Parathyroid adenoma (tissue), 2 donors: ENCODE measurements around the gene ERFE.

Experiments
- H2AFZ ChIP-seq: fragments of 300-600 bp; sonication (generic); one replicate; pipeline ENCODE4 v1.7.0; 2017; ENCODE audit warnings: antibody characterized with exemption, mild to moderate bottlenecking
- H3K27ac ChIP-seq: fragments of 300-600 bp; sonication (generic); one replicate; pipeline ENCODE4 v1.7.0; 2017
- H3K27me3 ChIP-seq: fragments of 300-600 bp; sonication (generic); one replicate; pipeline ENCODE4 v1.7.0; 2017; ENCODE audit warnings: low read length; ENCODE audit not compliant: control insufficient read depth, insufficient read depth
- H3K36me3 ChIP-seq: fragments of 300-600 bp; sonication (generic); one replicate; pipeline ENCODE4 v1.7.0; 2017; ENCODE audit warnings: low read length; ENCODE audit not compliant: control insufficient read depth, insufficient read depth
- H3K4me1 ChIP-seq: fragments of 300-600 bp; sonication (generic); one replicate; pipeline ENCODE4 v1.7.0; 2017; ENCODE audit warnings: control low read depth
- H3K4me2 ChIP-seq: fragments of 300-600 bp; sonication (generic); one replicate; pipeline ENCODE4 v1.7.0; 2017; ENCODE audit warnings: low read length
- H3K4me3 ChIP-seq: fragments of 300-600 bp; sonication (generic); one replicate; pipeline ENCODE4 v1.7.0; 2017; ENCODE audit warnings: low read depth, low read length
- H3K79me2 ChIP-seq: fragments of 300-600 bp; sonication (generic); one replicate; pipeline ENCODE4 v1.7.0; 2017; ENCODE audit warnings: control low read depth
- H3K9ac ChIP-seq: fragments of 300-600 bp; sonication (generic); one replicate; pipeline ENCODE4 v1.7.0; 2017; ENCODE audit warnings: mild to moderate bottlenecking
- H3K9me3 ChIP-seq: fragments of 300-600 bp; sonication (generic); one replicate; pipeline ENCODE4 v1.7.0; 2017; ENCODE audit warnings: low read length; ENCODE audit not compliant: control insufficient read depth
- CTCF ChIP-seq: fragments of 300-600 bp; sonication (generic); IDR thresholded peaks from one replicate; pipeline ENCODE4 v1.7.0; 2017; ENCODE audit warnings: antibody characterized with exemption, mild to moderate bottlenecking
- donor health status: primary hyperparathyroidism.

ERFE gene

GRCh38 chr2:238140721-238141540 is 17.8 kb upstream of the ERFE start:
- Histone ChIP-seq H3K4me1 (no peaks in the 10 kb centered on the region), H3K79me2 (no peaks in the 10 kb centered on the region), H3K27ac (no peak overlapping the region), H3K36me3 (no peaks in the 10 kb centered on the region), H3K27me3 (no peaks in the 10 kb centered on the region), H3K4me2 (no peak overlapping the region), H3K4me3 (no peak overlapping the region), H3K9ac (no peak overlapping the region), H2AFZ (no peak overlapping the region), H3K9me3 (no peaks in the 10 kb centered on the region)
- TF ChIP-seq CTCF, result no peak

- no peak for TF ChIP-seq CTCF
- H3K4me3 ChIP-seq, result no peak overlapping the region
Measured at GRCh38 chr2:238141541-238142318, 17.0 kb upstream of the ERFE start.

GRCh38 chr2:238142382-238143205 is 16.2 kb upstream of the ERFE start:
- Histone ChIP-seq H3K27ac (no peak overlapping the region), H2AFZ (no peak overlapping the region), H3K27me3 (no peaks in the 10 kb centered on the region), H3K4me2 (no peak overlapping the region), H3K79me2 (no peaks in the 10 kb centered on the region), H3K9ac (no peak overlapping the region), H3K9me3 (no peaks in the 10 kb centered on the region), H3K4me3 (no peak overlapping the region), H3K36me3 (no peaks in the 10 kb centered on the region), H3K4me1 (no peaks in the 10 kb centered on the region)
- no peak for TF ChIP-seq CTCF

More at GRCh38 chr2:238141541-238142318, 17.0 kb upstream of the ERFE start:
- H3K4me1 ChIP-seq, result no peaks in the 10 kb centered on the region
- H3K9ac ChIP-seq, result no peak overlapping the region
- H3K27me3 ChIP-seq, result no peaks in the 10 kb centered on the region
- no peak overlapping the region for H2AFZ ChIP-seq
- no peaks in the 10 kb centered on the region for H3K36me3 ChIP-seq
- H3K4me2 ChIP-seq, result no peak overlapping the region
- H3K27ac ChIP-seq, result no peak overlapping the region
- H3K79me2 ChIP-seq, result no peaks in the 10 kb centered on the region
- H3K9me3 ChIP-seq, result no peaks in the 10 kb centered on the region

GRCh38 chr2:238143239-238143951 is 15.4 kb upstream of the ERFE start:
- H2AFZ ChIP-seq, result no peak overlapping the region
- H3K4me1 ChIP-seq, result no peaks in the 10 kb centered on the region
- H3K4me3 ChIP-seq, result no peak overlapping the region
- H3K36me3 ChIP-seq, result no peaks in the 10 kb centered on the region
- H3K9me3 ChIP-seq, result no peaks in the 10 kb centered on the region
- H3K9ac ChIP-seq, result no peak overlapping the region
- H3K27me3 ChIP-seq, result no peaks in the 10 kb centered on the region
- H3K79me2 ChIP-seq, result no peaks in the 10 kb centered on the region
- H3K27ac ChIP-seq, result no peak overlapping the region
- no peak for TF ChIP-seq CTCF
- no peak overlapping the region for H3K4me2 ChIP-seq
